Measurements from ENCODE around the gene RINT1. TPM values are rescaled to one million over a fixed set of nuclear protein-coding genes. Genes with fewer than 3 reads are reported as not detected.
A peak's percentile ranks its signal among the peaks of the same experiment; 100 is the strongest.

The RINT1 gene
- polyA plus RNA-seq, 2 of the 4 experiments (the other 2 are of a cell fraction) = 26.3 to 34.9 TPM

DNA sequence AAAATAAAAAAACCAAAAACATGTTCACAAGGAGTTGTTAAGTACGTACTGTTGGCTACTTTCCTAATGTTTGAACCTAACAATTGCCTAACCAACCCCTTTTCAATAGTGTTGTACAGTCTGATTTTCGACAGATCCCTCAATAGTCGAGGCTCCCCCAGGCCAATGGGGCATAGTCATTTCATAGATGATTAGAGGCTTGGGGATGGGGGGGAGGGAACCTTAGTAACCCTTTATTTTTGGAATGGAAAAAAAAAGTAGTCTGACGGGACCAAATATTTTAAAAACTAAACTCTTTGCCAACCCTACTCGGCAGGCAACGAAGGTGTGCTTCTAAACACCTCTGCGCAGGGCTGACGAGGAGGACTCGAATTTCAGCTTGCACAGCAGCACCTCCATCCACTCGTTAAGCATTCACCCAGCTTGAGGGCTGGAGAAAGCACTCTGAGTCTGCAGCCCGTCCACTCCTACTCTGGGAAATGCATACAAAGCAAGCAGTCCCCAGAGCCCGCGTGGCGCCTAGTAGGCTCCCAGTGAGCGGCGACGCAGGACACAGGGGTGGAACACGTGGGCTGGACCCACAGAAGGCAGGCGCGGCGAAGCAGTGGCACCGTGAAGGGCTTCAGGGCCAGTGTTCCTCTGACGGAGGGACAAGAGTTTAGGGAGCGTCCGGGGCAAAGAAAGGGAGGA, 10.8 kb upstream of the RINT1 start:
- 8% methylated on average over 14 of the region's 25 CpGs for WGBS (ENCODE audit: missing lambda C conversion rate)
- Histone ChIP-seq H3K27ac (peak overlapping the region; percentile 91 to 92), H3K4me3 (peak overlapping the region; percentile 89), H3K4me2 (peak overlapping the region; percentile 91), H3K4me1 (peaks cover 16% of the 10 kb centered on the region; the same call in 2 of the 3 replicates), H3K9me3 (no peaks in the 10 kb centered on the region)
- TF ChIP-seq E2F6 (IDR thresholded peaks at IDR 0.05; ENCODE audit: borderline replicate concordance, low read depth) (peak; percentile 70; the same call in 1 of the 2 replicates), EHMT2 (IDR thresholded peaks at IDR 0.05; ENCODE audit: low read depth) (no peak), MAX (IDR thresholded peaks at IDR 0.05) (peak; percentile 87), MYC (IDR thresholded peaks at IDR 0.05; ENCODE audit: borderline replicate concordance, low read length) (peak; percentile 64)
- TF ChIP-seq, protein P1, sequence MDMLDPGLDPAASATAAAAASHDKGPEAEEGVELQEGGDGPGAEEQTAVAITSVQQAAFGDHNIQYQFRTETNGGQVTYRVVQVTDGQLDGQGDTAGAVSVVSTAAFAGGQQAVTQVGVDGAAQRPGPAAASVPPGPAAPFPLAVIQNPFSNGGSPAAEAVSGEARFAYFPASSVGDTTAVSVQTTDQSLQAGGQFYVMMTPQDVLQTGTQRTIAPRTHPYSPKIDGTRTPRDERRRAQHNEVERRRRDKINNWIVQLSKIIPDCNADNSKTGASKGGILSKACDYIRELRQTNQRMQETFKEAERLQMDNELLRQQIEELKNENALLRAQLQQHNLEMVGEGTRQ (IDR thresholded peaks at IDR 0.05) = peak; percentile 51; the same call in 1 of the 2 replicates
- ChIA-PET CTCF (interaction anchor here (6.2 kb wide), 1 partner anchor 9 kb away, joined by 39 read pairs; the partner anchor contains the start of gene RINT1), POLR2A (interaction anchor here (1.6 kb wide), 1 partner anchor 10 kb away, joined by 5 read pairs; no protein-coding TSS in a partner anchor)
- FAIRE-seq = no peak
- peak; percentile 52 to 58 for DNase-seq (ENCODE audit: low read depth in 1 of 2, low spot score in 1 of 2)
- peak; percentile 66 to 71 for ATAC-seq

DNA sequence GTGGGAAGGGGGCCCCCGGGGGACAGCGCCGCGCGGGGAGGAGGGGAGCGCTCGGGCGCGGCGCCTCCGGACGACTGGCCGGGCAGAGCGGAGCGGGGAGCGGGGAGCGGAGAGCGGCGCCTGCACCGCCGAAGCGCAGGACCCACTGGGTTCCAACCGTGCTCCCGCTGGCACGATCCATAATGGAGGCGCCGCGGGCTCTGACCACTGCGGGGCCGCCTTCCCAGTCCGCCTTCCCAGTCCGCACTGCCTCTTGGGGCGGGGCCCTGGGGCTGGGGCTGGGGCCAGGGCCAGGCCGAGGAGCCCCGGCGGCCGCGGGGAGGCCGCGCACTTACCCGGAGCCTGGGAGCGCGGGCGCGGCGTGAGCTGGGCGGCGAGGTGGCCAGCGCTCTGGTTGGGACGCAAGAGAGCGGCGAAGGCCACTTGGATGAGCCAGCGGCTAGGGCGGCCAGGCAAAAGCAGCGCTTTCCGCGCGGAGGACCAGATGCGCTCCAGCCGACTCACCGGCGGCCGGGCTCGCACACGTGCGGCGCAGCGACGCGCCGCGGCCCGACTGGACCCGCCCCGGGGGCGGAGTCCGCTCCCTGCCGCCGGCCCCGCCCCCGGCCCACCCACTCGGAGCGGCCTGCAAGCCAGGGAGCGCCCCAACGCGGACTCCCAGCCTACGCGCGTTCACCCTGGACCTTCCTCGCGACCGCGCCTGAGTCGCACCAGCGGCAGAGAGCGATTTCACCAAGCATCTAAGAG, 10.1 kb upstream of the RINT1 start, which contains the start of gene PUS7:
TSS of gene PUS7 (minus strand) at position 555 of the 747 bp plus-strand sequence. CDS start 13,759 bp downstream, outside the sequence.
- ChIA-PET CTCF (interaction anchor here (0.6 kb wide), 1 partner anchor 55 kb away, joined by 3 read pairs; no protein-coding TSS in a partner anchor), POLR2A (interaction anchor here (1.6 kb wide), 1 partner anchor 9 kb away, joined by 5 read pairs; no protein-coding TSS in a partner anchor)
- DNase-seq (ENCODE audit: low read depth in 1 of 2, low spot score in 1 of 2) (peak; percentile 86 to 91), ATAC-seq (peak; percentile 97), FAIRE-seq (no peak)
- Histone ChIP-seq H3K9me3 (no peaks in the 10 kb centered on the region), H3K4me2 (peak within 1 kb of the TSS; percentile 91), H3K4me1 (peaks cover 16% of the 10 kb centered on the region; the same call in 2 of the 3 replicates), H3K4me3 (peak within 1 kb of the TSS; percentile 89), H3K27ac (peak within 1 kb of the TSS; percentile 91 to 92)
- WGBS (ENCODE audit: missing lambda C conversion rate) = 1% methylated on average over 31 of the region's 96 CpGs
- no peak for TF ChIP-seq FOXS1 (CRISPR knock-in tag; IDR thresholded peaks at IDR 0.05)
- TF ChIP-seq HOXB13 (CRISPR knock-in tag; IDR thresholded peaks at IDR 0.05; ENCODE audit: low read depth) = no peak
- TF ChIP-seq, protein P2, sequence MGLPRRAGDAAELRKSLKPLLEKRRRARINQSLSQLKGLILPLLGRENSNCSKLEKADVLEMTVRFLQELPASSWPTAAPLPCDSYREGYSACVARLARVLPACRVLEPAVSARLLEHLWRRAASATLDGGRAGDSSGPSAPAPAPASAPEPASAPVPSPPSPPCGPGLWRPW (IDR thresholded peaks at IDR 0.05) = no peak
- TF ChIP-seq HDAC2 (IDR thresholded peaks at IDR 0.05) = no peak
- no peak for TF ChIP-seq ZC3H11A (IDR thresholded peaks at IDR 0.05)
- peak; percentile 82 to 98; a peak in 4 of 5 replicates for TF ChIP-seq JUN (IDR thresholded peaks at IDR 0.05)
- TF ChIP-seq, protein P3, sequence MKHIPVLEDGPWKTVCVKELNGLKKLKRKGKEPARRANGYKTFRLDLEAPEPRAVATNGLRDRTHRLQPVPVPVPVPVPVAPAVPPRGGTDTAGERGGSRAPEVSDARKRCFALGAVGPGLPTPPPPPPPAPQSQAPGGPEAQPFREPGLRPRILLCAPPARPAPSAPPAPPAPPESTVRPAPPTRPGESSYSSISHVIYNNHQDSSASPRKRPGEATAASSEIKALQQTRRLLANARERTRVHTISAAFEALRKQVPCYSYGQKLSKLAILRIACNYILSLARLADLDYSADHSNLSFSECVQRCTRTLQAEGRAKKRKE (CRISPR knock-in tag; IDR thresholded peaks at IDR 0.05; ENCODE audit: low read depth) = no peak
- TF ChIP-seq BCL3 (IDR thresholded peaks at IDR 0.05) = peak; percentile 98
- no peak for TF ChIP-seq NR3C1 (IDR thresholded peaks at IDR 0.05)
- no peak for TF ChIP-seq NFE2L2 (conservative IDR thresholded peaks at IDR 0.05; ENCODE audit: low read length)
- TF ChIP-seq MYC (IDR thresholded peaks at IDR 0.05; ENCODE audit: borderline replicate concordance, low read length) = peak; percentile 92; the same call in 1 of the 2 replicates
- TF ChIP-seq TFCP2L1 (CRISPR knock-in tag; IDR thresholded peaks at IDR 0.05) = peak; percentile 66; the same call in 1 of the 2 replicates
- no peak for TF ChIP-seq KDM5A (IDR thresholded peaks at IDR 0.05)
- TF ChIP-seq BHLHE40 (IDR thresholded peaks at IDR 0.05; ENCODE audit: low read depth, low read length) = peak; percentile 60; the same call in 1 of the 2 replicates
- 0 out of 5 replicates have a peak, but pooled peaks of 1 of the 2 experiments have one; percentile 8 for TF ChIP-seq RAD21 (conservative IDR thresholded peaks at IDR 0.05 in 1 of 2, IDR thresholded peaks at IDR 0.05 in 1 of 2)
- no peak for TF ChIP-seq MAZ (IDR thresholded peaks at IDR 0.05; ENCODE audit: borderline replicate concordance, low read depth, low read length)
- TF ChIP-seq EHF (CRISPR knock-in tag; IDR thresholded peaks at IDR 0.05) = no peak
- TF ChIP-seq FOSL2 (IDR thresholded peaks at IDR 0.05) = no peak
- TF ChIP-seq FOSL2 (CRISPR knock-in tag; IDR thresholded peaks at IDR 0.05) = peak; percentile 37; the same call in 1 of the 2 replicates
- TF ChIP-seq POLR2A (IDR thresholded peaks at IDR 0.05; ENCODE audit: low read length) = peak; percentile 98
- TF ChIP-seq RFX5 (IDR thresholded peaks at IDR 0.05) = no peak
- TF ChIP-seq PHF8 (IDR thresholded peaks at IDR 0.05; ENCODE audit: borderline replicate concordance, low read depth) = peak; percentile 95
- TF ChIP-seq RNF2 (IDR thresholded peaks at IDR 0.05; ENCODE audit: borderline replicate concordance, low read depth) = no peak
- TF ChIP-seq ESRRA (IDR thresholded peaks at IDR 0.05; ENCODE audit: borderline replicate concordance, low read length) = no peak
- TF ChIP-seq ZSCAN20 (CRISPR knock-in tag; IDR thresholded peaks at IDR 0.05) = no peak
- TF ChIP-seq CHD4 (IDR thresholded peaks at IDR 0.05; ENCODE audit: borderline replicate concordance) = no peak
- no peak for TF ChIP-seq SREBF2 (IDR thresholded peaks at IDR 0.05)
- no peak for TF ChIP-seq KDM1A (IDR thresholded peaks at IDR 0.05; ENCODE audit: low read depth)
- no peak for TF ChIP-seq HEYL (CRISPR knock-in tag; IDR thresholded peaks at IDR 0.05)
